Loucy (cell line): Measurements from ENCODE around the gene EFNA5.

Experiments
- CTCF ChIP-seq: fragments of 200-600 bp; sonication (generic); conservative IDR thresholded peaks from 2 replicates; pipeline ENCODE4 v1.5.1; 2014; ENCODE audit warnings: mild to moderate bottlenecking, antibody characterized with exemption, low read length
- EZH2phosphoT487 ChIP-seq: fragments of 200-600 bp; IDR thresholded peaks from 2 replicates; pipeline ENCODE4 v1.6.1; 2018; ENCODE audit warnings: antibody characterized with exemption, mild to moderate bottlenecking, moderate library complexity, borderline replicate concordance

- TF ChIP-seq CTCF (no peak), EZH2phosphoT487 (no peak)
Measured at GRCh38 chr5:107381189-107381856, 289.4 kb downstream of the EFNA5 start.
